HG03025 (cell line): ENCODE results near the gene FBXO31.
"Not testable (repeated sequence)": the region's sequence is repeated elsewhere in the genome, so short reads cannot be mapped to it uniquely, and the experiment has no call there.

Source experiments
- ATAC-seq: cut with Tn5 transposase; IDR thresholded peaks from one replicate; pipeline ENCODE4 v1.9.1; 2021; ENCODE audit warnings: mild to moderate bottlenecking, moderate library complexity; ENCODE audit not compliant: unreplicated experiment, low FRiP score

Gene FBXO31

GRCh38 chr16:87366288-87366687 lies 17.3 kb downstream of the FBXO31 start:
- ATAC-seq = no peak

GRCh38 chr16:87365021-87365713 lies 18.4 kb downstream of the FBXO31 start:
- no peak for ATAC-seq

- ATAC-seq = no peak
These were observed 19.7 kb downstream of the FBXO31 start for GRCh38 chr16:87363771-87364455.

GRCh38 chr16:87362828-87363559 lies 20.6 kb downstream of the FBXO31 start:
- ATAC-seq = not testable (repeated sequence)

GRCh38 chr16:87361916-87362619 lies 21.5 kb downstream of the FBXO31 start:
- no peak for ATAC-seq

GRCh38 chr16:87360862-87361610 lies 22.5 kb downstream of the FBXO31 start:
- ATAC-seq = no peak

- no peak for ATAC-seq
These were observed 24.5 kb downstream of the FBXO31 start for GRCh38 chr16:87359121-87359520.

GRCh38 chr16:87358696-87359095 lies 24.9 kb downstream of the FBXO31 start:
- no peak for ATAC-seq

- ATAC-seq = no peak
These were observed 25.3 kb downstream of the FBXO31 start for GRCh38 chr16:87358250-87358649.

GRCh38 chr16:87356491-87356853 lies 27.1 kb downstream of the FBXO31 start:
- no peak for ATAC-seq

GRCh38 chr16:87353613-87354012 lies 30.0 kb downstream of the FBXO31 start:
- no peak for ATAC-seq

GRCh38 chr16:87352818-87353217 lies 30.8 kb downstream of the FBXO31 start:
- ATAC-seq = no peak

GRCh38 chr16:87351320-87351698 lies 32.3 kb downstream of the FBXO31 start:
- ATAC-seq = no peak

GRCh38 chr16:87350681-87351319 lies 32.8 kb downstream of the FBXO31 start:
- ATAC-seq = no peak

GRCh38 chr16:87350031-87350430 lies 33.5 kb downstream of the FBXO31 start:
- ATAC-seq = no peak

GRCh38 chr16:87348616-87349157 lies 34.9 kb downstream of the FBXO31 start:
- ATAC-seq = no peak

- no peak for ATAC-seq
These were observed 35.5 kb downstream of the FBXO31 start for GRCh38 chr16:87347932-87348615.

GRCh38 chr16:87346517-87347060 lies 37.0 kb downstream of the FBXO31 start:
- no peak for ATAC-seq
